ENCODE measurements around the gene TRIM17.
"Not testable (repeated sequence)": the region's sequence is repeated elsewhere in the genome, so short reads cannot be mapped to it uniquely, and the experiment has no call there.

TRIM17 gene

GRCh38 chr1:228445490-228445842, 28.8 kb upstream of the TRIM17 start:
- H3K4me3 ChIP-seq (ENCODE audit: low read depth, low read length), result no peak overlapping the region
- TF ChIP-seq CTCF (IDR thresholded peaks at IDR 0.05; ENCODE audit: low read depth, low read length), result no peak
- TF ChIP-seq POLR2A (IDR thresholded peaks at IDR 0.05; ENCODE audit: extremely low read depth, insufficient read length), result no peak
- no peak for TF ChIP-seq MYC (IDR thresholded peaks at IDR 0.05; ENCODE audit: low read depth, low read length)
- TF ChIP-seq MAX (IDR thresholded peaks at IDR 0.05; ENCODE audit: low read depth, low read length), result no peak
- DNase-seq (ENCODE audit: low read depth), result no peak

GRCh38 chr1:228443395-228443794, 26.7 kb upstream of the TRIM17 start:
- DNase-seq (ENCODE audit: low read depth), result no peak
- no peak overlapping the region for H3K4me3 ChIP-seq (ENCODE audit: low read depth, low read length)
- TF ChIP-seq POLR2A (IDR thresholded peaks at IDR 0.05; ENCODE audit: extremely low read depth, insufficient read length), result no peak
- no peak for TF ChIP-seq MYC (IDR thresholded peaks at IDR 0.05; ENCODE audit: low read depth, low read length)
- TF ChIP-seq CTCF (IDR thresholded peaks at IDR 0.05; ENCODE audit: low read depth, low read length), result no peak
- TF ChIP-seq MAX (IDR thresholded peaks at IDR 0.05; ENCODE audit: low read depth, low read length), result no peak

- DNase-seq (ENCODE audit: low read depth), result no peak
- TF ChIP-seq POLR2A (IDR thresholded peaks at IDR 0.05; ENCODE audit: extremely low read depth, insufficient read length), result no peak
- H3K4me3 ChIP-seq (ENCODE audit: low read depth, low read length), result no peak overlapping the region
Measured at GRCh38 chr1:228440761-228441500, 24.3 kb upstream of the TRIM17 start.

- DNase-seq (ENCODE audit: low read depth), result no peak
- H3K4me3 ChIP-seq (ENCODE audit: low read depth, low read length), result no peak overlapping the region
- TF ChIP-seq CTCF (IDR thresholded peaks at IDR 0.05; ENCODE audit: low read depth, low read length) (no peak), POLR2A (IDR thresholded peaks at IDR 0.05; ENCODE audit: extremely low read depth, insufficient read length) (no peak), MYC (IDR thresholded peaks at IDR 0.05; ENCODE audit: low read depth, low read length) (no peak), MAX (IDR thresholded peaks at IDR 0.05; ENCODE audit: low read depth, low read length) (no peak)
Measured at GRCh38 chr1:228438266-228438665, 21.6 kb upstream of the TRIM17 start.

- DNase-seq (ENCODE audit: low read depth), result no peak
- H3K4me3 ChIP-seq (ENCODE audit: low read depth, low read length), result no peak overlapping the region
- no peak for TF ChIP-seq MAX (IDR thresholded peaks at IDR 0.05; ENCODE audit: low read depth, low read length)
- no peak for TF ChIP-seq CTCF (IDR thresholded peaks at IDR 0.05; ENCODE audit: low read depth, low read length)
- TF ChIP-seq MYC (IDR thresholded peaks at IDR 0.05; ENCODE audit: low read depth, low read length), result no peak
- TF ChIP-seq POLR2A (IDR thresholded peaks at IDR 0.05; ENCODE audit: extremely low read depth, insufficient read length), result no peak
Measured at GRCh38 chr1:228437424-228437962, 20.8 kb upstream of the TRIM17 start.

GRCh38 chr1:228434689-228435088, 18.0 kb upstream of the TRIM17 start:
- H3K4me3 ChIP-seq (ENCODE audit: low read depth, low read length), result no peak overlapping the region
- no peak for TF ChIP-seq MAX (IDR thresholded peaks at IDR 0.05; ENCODE audit: low read depth, low read length)
- no peak for TF ChIP-seq POLR2A (IDR thresholded peaks at IDR 0.05; ENCODE audit: extremely low read depth, insufficient read length)
- TF ChIP-seq MYC (IDR thresholded peaks at IDR 0.05; ENCODE audit: low read depth, low read length), result no peak
- no peak for TF ChIP-seq CTCF (IDR thresholded peaks at IDR 0.05; ENCODE audit: low read depth, low read length)
- no peak for DNase-seq (ENCODE audit: low read depth)

GRCh38 chr1:228433337-228434053, 16.8 kb upstream of the TRIM17 start:
- not testable (repeated sequence) for H3K4me3 ChIP-seq (ENCODE audit: low read depth, low read length); DNase-seq (ENCODE audit: low read depth)

All from NB4 (cell line).